ENCODE results near the gene GCH1.

- TF ChIP-seq CTCF (IDR thresholded peaks at IDR 0.05; ENCODE audit: poor library complexity, severe bottlenecking) (no peak), EP300 (conservative IDR thresholded peaks at IDR 0.05; ENCODE audit: poor library complexity, severe bottlenecking) (no peak)
Observed at GRCh38 chr14:54803396-54803795, 99.2 kb downstream of the GCH1 start.

All from neural cell (in vitro differentiated cells).